HG02852 (cell line): ENCODE results near the gene SLC25A26.
A peak's percentile ranks its signal among the peaks of the same experiment; 100 is the strongest.

Source experiments
- ATAC-seq: cut with Tn5 transposase; IDR thresholded peaks from one replicate; pipeline ENCODE4 v1.9.1; 2021; ENCODE audit warnings: mild to moderate bottlenecking, moderate library complexity; ENCODE audit not compliant: unreplicated experiment

Gene SLC25A26

DNA sequence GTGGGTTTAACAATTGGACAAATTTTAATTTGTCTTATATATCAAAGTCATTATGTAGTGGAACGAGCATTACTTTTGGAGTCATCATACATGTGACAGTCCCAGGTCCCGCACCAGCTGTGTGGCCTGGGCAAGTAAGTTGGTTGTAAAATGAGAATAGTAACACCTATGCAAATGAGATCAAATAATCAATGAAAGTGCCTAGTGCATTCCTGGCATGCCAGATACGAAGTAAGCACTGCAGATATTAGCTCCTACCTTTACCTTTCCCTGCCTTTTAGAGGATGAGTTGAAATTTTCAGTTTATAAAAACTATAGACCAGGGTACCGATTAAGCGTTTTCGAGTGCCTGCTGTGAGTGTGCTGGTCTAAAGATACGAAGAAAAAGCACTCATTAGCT lies 145.9 kb downstream of the SLC25A26 start:
- no peak for ATAC-seq

DNA sequence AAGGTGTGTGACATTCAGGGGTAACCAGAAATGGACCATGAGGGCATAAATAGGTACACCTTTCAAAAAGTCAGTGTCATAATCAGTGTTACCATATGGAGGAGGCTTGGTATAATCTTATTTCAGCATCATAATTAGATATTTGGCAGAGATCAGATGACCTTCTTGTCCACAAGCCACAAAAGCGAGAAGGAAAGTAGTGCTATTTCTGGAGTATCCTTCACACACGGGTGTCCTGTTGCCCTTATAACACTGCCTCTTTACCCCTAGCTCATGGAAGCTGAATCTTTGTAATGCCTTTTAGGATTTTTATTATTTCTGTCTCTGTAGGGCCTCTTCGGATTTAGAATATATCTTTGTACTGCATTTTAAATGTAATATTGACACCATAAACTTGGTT lies 147.2 kb downstream of the SLC25A26 start:
- no peak for ATAC-seq

DNA sequence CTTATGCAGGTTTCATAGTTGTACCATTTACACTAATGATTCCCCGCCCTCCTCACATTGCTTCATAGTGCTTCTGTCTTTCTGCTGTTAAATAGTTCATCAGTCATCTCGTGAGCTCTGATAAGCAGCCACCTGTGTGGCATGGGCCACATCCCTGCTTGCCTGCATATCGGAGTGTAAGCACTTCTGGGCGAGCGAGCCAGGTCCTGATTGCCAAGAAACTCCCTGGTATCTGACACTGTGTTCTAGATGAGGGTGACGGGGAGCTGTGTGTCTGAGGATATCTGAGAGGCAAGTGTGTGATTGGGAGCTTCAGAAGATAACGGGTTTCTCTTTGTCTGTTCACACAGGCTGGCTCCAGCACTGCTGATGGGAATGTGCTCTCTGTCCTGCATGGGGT lies 149.4 kb downstream of the SLC25A26 start:
- no peak for ATAC-seq

DNA sequence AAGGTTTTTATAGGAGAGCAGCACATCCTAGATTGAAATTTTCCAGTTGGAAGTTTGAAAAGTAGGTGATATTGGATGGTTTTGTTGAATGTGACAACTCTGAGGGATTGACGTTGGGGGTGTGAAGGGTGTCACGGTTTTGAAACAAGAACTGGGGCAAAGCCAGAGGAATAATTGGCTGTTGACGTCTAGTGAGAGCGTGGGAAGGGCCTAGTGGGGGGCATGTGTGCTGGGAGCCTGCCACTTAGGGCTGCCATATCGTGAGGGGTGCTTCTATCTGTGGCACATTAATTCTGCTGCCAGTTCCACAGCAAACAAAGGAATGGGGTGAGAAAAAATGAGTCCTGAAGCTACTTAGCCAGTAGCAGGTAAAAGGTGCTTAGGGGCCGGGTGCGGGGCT lies 150.6 kb downstream of the SLC25A26 start:
- no peak for ATAC-seq

DNA sequence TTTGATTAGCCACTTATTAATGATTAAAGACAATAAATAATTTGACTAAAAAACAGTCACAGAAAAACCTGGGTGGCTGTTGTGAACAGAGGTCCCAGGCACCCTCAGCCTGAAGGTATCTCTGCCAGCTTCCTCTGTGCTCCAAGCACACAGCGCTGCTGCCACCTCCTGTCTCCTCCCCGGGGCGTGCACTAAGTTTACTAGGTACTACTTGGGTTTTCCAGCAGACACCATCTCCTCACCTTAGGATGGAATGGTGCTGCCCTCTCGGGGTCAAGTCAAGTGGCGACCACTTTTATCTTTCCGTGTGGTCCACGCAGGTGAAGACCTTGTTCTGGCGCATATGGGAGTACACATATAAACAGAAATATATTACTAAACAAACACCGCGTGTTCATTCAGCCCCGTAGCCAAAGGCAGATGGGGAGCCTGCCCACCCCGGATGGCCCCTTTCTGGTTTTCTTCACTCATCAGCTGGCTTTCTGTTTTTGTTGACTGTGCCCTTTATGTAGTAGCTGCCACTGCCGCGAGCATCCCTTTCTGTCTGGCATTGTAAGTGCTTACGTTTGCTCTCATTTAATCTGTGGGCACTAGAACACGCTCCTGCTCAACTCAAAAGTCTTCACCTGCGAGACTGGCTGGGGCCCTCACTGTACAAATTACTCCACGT lies 152.0 kb downstream of the SLC25A26 start:
- no peak for ATAC-seq

DNA sequence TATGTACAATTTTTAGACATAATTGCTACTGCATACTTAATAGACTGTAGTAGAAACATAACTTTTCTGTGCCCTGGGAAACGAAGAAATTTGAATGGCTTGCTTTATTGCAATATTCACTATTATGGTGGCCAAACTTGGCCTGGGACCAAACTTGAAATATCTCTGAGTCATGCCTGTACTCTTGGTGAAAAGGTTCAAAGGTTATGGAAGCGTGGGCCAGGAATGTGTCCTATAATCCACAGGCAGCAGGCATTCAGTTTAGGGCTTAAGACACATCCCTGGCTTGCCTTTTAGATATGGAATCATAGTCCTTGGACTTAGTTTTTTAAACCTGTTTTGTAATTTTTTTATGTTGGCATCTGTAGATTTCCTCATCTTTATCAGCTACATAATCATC lies 155.8 kb downstream of the SLC25A26 start:
- no peak for ATAC-seq

DNA sequence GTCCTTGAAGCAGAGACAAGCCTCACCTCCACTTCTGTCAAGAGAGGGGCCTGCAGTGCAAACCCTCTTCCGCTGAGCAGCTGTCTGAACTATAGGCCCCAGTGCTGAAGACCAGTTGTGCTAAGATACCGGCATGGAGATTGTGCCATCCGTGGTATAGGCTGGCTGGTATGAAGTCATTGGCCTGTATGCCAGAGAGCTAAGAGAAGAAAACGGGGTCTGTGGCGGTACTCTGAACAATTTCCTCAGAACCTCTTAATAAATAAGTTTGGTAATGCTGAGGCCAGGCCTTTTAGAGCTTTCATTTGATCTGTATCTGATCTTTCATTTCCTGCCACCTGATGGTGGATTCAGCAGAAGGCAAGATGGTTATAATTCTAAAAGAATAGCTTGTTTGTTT lies 157.0 kb downstream of the SLC25A26 start:
- ATAC-seq, result no peak

DNA sequence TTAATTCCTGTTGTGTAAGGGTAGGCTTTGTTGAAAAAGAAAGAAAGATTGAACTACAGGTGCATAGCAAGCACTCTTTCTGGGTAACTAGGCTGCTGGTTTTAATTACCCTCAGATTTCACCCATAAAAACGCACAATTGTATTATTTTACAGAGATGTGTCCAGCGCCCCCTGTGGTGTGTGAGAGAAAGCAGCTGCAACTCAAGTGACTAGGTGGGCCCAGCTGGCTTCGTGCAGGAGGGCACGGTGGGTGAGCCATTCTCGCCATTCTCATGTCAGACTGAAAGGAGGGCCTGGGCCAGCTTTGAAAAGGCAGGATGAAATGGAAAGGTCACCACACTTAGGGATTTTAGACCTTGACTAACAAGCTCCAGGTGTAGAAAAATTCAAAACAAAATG lies 157.5 kb downstream of the SLC25A26 start:
- no peak for ATAC-seq

DNA sequence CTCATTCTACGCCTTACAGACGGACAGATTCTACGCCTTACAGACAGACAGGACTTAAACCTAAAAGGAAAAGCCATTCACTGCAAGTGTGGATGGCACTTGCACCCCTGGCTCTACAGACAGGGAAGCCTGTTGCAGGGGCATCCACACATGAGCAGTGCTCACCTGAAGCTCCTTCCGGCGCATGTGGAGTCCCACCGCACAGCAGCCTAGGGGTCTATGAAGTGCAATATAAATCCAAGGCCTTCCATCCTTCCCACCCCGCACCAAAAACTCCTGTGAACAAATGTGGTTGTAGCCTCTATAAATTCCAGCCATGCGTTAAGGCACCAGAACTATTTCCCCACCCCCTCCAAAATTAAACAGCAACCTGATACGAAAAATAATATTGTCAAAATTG lies 158.8 kb downstream of the SLC25A26 start:
- no peak for ATAC-seq

DNA sequence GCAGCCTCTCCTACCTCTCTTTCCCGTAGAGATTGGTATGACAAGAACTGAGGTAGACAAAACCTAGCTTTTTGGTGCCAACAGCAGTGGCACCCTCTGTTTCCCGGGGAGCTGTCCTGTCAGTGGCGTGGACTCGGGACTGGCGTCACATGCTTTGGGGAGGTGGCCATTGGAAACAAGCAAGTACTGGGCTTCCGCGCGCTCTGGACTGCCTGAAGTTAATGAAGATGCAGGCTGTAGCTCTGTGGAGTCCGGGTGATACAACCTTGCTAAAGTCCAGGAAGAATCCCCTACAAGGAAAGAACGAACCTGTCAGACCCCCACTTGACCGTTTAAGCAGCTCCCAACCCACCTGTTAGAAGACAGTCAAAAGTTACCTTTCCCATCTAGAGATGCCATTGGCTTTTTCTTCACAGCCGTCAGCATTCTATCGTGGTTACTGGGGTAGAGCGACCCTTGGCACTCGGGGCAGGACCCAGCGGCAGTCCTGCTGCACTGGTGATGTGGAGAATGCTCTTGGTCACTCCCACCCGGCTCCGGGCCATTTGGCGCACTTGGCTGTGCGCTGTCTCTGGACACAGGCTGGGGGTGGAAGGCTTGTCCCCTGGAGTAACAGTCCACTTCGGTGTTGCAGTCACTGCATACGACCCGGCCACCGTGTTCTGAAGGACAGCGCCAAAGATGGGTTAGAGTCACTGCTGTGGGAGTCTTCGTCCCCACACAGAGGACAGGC lies 159.6 kb downstream of the SLC25A26 start:
- ATAC-seq, result no peak

DNA sequence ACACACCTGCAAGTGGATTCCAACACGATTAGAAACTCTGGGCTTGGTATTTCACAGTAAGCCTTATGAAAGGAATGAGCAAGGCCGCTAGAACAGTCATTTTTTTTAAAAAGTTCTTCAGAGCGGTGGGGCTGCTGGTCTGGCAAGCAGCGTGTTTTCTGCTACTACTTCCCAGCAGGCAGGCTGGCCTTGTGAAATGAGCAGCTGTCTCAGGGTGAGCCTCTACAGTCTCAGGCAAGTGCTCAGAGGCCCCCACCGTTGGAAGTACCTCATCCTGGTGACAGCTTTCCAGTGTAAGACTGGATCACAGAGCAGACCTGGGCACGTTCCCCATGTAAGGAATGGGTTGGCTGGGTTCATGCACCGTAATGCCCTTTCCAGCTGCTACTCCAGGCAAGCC lies 160.8 kb downstream of the SLC25A26 start:
- no peak for ATAC-seq

DNA sequence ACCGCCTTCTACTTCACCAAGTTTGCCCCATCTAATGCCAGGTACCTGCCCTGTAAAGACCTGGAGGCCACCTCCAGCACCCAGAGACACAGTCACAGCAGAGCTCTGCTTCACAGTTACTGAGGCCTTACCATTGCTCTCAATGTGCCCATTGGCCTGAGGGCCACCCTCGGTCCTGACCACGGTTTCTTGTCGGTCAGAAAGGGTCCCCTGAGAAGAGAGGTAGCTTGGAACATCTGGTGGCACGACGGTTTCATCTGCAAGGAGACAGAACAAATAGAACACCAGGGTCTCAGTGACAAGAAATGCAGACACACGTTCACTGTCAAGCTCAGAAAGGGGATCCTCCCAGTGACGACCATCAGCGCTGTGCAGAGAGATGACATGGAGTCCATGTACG lies 161.3 kb downstream of the SLC25A26 start:
- ATAC-seq, result no peak

DNA sequence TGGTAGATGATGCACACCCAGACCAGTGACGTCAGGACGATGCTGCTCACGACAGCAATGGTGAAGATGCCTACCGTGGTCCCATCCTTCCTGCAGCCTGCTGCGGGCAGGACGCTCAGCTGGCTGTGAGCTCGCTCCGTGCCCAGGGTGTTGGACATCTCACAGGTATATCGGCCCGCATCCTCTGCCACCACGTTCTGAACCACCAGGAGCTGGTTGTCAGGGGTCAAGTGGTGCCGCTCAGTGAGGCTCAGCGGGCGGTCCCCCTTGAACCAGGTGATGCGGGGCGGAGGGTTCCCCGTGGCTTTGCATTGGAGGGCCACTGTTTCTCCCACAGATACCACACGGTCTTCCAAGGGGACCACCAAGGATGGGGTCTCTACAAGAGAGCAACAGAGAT lies 162.2 kb downstream of the SLC25A26 start:
- no peak for ATAC-seq

DNA sequence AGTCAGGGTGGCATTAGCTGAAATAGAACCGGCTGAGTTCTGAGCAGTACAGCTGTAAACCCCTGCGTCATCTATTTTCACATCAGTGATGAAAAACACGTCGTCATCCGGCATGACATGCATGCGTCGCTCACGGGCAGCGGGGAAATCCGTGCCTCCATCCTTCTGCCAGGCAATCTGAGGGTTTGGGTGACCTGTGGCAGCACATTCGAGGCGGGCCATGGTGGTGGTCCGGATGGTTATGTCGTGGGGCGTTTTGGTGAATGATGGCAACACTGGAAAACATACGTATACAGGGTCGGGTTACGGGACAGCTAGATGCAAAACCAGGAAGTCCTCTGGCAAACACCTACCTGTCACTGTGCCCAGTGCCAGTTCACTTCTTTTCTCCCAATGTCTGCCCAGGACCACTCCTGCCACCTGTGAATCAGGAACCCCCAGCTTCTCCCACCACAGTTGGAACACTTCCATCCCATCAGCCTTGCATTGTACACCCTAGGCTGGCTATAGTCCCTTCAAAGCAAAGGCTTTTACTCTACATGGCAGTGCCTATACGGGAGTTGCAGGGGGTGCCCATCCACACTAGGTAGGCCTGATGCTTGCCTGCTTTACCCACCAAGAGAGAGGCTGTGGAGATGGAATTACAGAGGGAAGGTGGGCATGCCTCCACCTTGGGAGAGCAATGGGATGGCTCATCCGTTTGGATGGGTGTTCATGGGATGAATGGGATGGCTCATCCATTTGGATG lies 163.4 kb downstream of the SLC25A26 start:
- ATAC-seq, result no peak

DNA sequence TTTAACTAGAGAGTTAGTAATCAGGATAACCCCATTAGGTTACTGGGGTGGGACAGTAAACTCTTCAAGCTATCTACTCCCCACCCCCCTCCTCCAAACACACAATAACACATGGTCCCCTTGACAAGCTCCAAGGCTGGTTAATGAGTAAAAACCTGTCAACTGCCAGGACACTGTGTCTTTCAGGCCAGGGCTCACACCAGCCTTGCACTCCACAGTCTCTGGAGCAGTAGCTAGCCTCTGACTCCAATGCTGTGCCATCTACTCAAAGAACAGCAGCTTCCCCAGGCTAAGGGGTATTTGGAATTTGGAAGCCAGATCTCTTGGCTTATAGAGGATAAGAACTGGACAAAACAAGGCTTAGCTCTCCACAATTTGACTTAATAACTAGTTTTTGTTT lies 164.3 kb downstream of the SLC25A26 start:
- no peak for ATAC-seq

DNA sequence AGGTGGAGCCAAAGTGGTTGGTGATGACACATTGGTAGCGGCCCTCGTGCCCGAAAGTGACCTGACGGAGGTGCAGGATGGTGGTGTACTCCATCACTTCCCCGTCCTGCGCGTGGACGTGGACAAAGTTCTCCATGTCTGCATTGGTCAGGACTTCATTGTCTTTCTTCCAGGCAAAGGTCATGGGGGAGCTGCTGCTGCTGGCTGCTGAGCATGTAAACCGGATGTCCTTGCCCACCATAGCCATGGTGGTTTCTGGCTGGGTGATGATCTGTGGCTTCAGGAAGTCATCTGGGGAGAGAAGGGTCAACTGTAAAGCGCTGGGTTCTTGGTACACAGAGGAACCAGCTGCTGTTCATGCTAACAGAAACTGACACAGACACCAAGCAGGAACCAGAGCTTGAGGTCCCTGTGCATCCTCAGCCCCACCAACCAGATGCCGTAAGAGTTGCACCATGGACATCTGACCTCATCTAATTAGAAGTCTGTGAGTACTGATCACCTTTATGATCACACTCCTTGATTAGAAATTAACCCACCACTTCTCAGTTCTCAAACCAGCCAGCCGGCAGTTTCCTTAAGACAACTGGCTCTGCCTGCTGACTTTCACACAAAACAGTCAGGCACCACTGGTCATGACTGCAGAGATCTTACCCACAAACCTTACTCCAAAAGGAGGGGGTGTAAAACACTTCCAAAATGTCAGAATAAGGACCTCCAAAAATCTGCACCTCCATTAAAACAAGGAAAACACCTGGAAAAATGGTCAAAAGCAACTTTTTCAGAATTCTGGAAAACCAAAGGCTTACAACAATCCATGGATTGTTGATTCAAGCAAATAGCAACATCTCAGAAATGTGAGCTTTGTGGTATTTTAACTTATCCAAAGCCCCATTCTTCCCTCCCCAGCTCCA lies 165.5 kb downstream of the SLC25A26 start:
- ATAC-seq, result peak; percentile 73

DNA sequence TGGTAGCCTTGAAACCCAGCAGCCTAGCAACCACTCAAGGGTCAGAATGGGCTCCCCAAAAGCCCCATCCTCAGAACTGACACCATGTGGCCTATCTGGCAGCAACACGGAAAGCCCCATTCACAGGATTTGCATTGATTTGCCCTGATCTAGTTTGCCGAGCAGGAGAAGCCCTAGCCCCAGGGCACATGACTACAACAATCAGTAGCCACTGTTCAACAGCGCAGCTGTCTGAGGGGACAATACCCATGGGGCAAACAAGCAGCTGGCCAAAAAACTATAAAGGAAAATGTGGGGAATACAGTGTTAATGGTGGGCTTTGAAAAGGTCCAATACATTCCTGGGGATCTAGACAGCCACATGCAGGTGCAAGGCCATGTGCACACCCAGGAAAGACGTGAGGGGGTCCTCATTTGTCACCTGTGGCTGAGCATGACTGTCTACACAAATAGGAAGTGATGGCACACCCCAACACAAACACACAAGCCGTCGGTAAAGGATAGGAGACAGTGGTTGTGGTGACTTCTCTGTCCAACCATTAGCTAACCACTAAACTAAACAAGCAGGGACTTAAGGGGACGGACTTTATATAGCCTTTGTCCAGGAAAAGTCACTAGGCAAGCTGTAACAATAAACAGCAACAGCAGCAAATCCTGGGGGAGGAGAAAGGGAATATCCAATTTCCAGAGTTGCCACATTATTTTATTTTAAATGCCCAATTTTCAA lies 166.3 kb downstream of the SLC25A26 start:
- peak; percentile 51 for ATAC-seq

DNA sequence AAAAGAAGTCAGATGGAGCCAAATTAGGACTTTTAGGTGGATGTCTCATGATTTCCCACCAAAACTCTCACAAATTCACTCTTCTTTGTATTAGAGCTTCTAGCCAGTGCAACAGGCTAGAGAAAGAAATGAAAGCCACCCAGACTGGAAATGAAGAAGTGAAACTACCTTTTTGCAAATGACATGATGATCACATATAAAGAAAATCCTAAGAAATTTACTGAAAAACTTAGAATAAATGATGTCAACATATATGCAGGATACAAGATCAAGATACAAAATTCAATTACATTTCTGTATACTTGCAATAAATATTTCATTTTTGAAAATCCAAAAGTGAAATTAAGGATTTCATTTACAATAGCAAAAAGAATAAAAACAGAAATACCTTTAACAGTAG lies 169.2 kb downstream of the SLC25A26 start:
- ATAC-seq, result peak; percentile 32

DNA sequence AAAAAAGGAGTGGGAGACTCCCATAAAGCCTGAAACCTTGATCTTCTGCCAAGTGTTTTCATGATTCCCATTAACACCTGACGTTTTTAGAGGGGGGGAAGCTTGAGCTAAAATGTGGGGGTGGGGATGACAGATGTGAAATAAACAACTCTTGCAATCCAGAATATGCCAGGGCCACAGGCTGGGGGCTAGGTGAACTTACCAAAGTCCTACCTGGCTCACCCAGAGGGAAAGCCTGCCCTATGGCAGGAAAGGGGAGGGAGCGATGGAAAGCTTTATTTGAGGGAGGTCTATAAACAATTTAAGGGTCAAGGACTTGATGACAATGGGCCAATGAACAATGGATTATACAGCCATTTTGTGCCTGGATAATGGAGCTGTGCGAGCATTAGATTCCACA lies 171.7 kb downstream of the SLC25A26 start:
- no peak for ATAC-seq

DNA sequence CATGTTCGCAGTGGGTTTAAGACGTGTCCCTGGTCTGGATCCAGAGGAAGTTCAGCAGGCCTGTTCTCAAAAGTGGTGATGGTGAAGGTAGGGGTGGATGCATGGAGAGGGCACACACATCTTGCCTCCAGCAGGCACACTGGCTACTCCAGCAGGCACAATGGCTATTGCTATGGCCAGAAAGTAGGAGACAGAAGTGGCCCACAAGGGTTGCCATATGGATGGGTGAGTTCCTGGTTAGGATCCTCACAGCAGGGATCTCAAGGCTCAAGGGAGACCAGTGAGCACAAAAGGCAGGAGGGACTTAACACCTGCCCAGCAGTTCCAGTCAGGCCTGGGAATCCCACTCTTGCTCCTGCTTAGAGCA lies 172.1 kb downstream of the SLC25A26 start:
- no peak for ATAC-seq
